Kidney (tissue), 14 donors: ENCODE results near the gene SRRM4. TPM values are rescaled to one million over a fixed set of nuclear protein-coding genes. Genes with fewer than 3 reads are reported as not detected.

ENCODE experiments used
- DNase-seq, 5 donors: peaks; one replicate each; pipeline ENCODE4 v3.0.0-alpha.2; 2013 to 2020
- FAIRE-seq: peaks from 2 replicates; lab custom pipeline; 2012; peaks lifted over from hg19 to GRCh38; lab: Jason Lieb, UNC
- H3K27ac ChIP-seq, 2 donors: one replicate each; pipeline ENCODE4 v1.7.0; 2013; ENCODE audit warnings: low read depth in 2 of 2, low read length in 2 of 2, inconsistent platforms in 1 of 2
- H3K27me3 ChIP-seq: one replicate; pipeline ENCODE4 v1.7.1; 2013; ENCODE audit warnings: low read length, inconsistent platforms; ENCODE audit not compliant: control insufficient read depth, insufficient read depth
- H3K36me3 ChIP-seq, 3 donors: one replicate each; pipeline versions ENCODE4 v1.7.0 to v1.7.1; 2013; ENCODE audit warnings: low read length in 3 of 3, control low read depth in 1 of 3, inconsistent platforms in 1 of 3; ENCODE audit not compliant: insufficient read depth in 3 of 3, control insufficient read depth in 2 of 3
- H3K4me1 ChIP-seq, 3 donors: one replicate each; pipeline versions ENCODE4 v1.7.0 to v1.7.1; 2013; ENCODE audit warnings: low read length in 3 of 3, inconsistent platforms in 1 of 3, low read depth in 1 of 3; ENCODE audit not compliant: control insufficient read depth in 2 of 3, insufficient read depth in 2 of 3
- H3K4me3 ChIP-seq, 3 donors: one replicate each; pipeline versions ENCODE4 v1.7.0 to v1.8.1; 2013; ENCODE audit warnings: low read length in 3 of 3, control low read depth in 1 of 3, inconsistent platforms in 1 of 3
- H3K9ac ChIP-seq, 3 donors: one replicate each; pipeline versions ENCODE4 v1.7.0 to v1.7.1; 2013; ENCODE audit warnings: low read length in 3 of 3, control low read depth in 1 of 3, inconsistent platforms in 1 of 3
- H3K9me3 ChIP-seq, 3 donors: one replicate each; pipeline versions ENCODE4 v1.7.0 to v1.7.1; 2013; ENCODE audit warnings: low read length in 3 of 3, control low read depth in 1 of 3, inconsistent platforms in 1 of 3; ENCODE audit not compliant: control insufficient read depth in 2 of 3, insufficient read depth in 1 of 3
- CTCF ChIP-seq: IDR thresholded peaks from 3 replicates; pipeline ENCODE4 v1.5.1; 2012; ENCODE audit warnings: mild to moderate bottlenecking, moderate library complexity, borderline replicate concordance; ENCODE audit not compliant: insufficient read depth; ENCODE audit errors: extremely low read depth
- intact Hi-C: fragments of 100-400 bp; cut with DNase I; formaldehyde crosslinking; loops from one replicate; pipeline ENCODE4 v1.11.1; 2022
- polyA plus RNA-seq: library from polyadenylated mRNA; stranded (reverse); fragments of 350-450 nt; fragmentation: Illumina TruSeq; extraction: RNeasy Lipid Tissue Mini Kit (QIAGEN cat#74804); gene quantifications from one replicate; pipeline ENCODE4 v1.2.3, GENCODE V29; 2014; ENCODE audit warnings: low read depth, low replicate concordance; ENCODE audit not compliant: insufficient read depth
- total RNA-seq: library from RNA; stranded (reverse); fragmentation: NEBNext Ultra II Directional; extraction: Animal tissue kit (Norgen Biotek cat#: 25700); gene quantifications from one replicate; pipeline ENCODE4 v1.2.1, GENCODE V29; 2021
- donor health status: control.
- donor health status: control.
- donor health status: control.
- donor health status: control.
- donor health status: control.
- donor health status: DM: yes; HTN: yes; CAD: no.
- donor health status: Normal renal cell carcinoma (clear cell type).

SRRM4 gene
- total and polyA plus RNA-seq, 2 donors from 2014 or later, result 0.06 to 0.17 TPM

DNA sequence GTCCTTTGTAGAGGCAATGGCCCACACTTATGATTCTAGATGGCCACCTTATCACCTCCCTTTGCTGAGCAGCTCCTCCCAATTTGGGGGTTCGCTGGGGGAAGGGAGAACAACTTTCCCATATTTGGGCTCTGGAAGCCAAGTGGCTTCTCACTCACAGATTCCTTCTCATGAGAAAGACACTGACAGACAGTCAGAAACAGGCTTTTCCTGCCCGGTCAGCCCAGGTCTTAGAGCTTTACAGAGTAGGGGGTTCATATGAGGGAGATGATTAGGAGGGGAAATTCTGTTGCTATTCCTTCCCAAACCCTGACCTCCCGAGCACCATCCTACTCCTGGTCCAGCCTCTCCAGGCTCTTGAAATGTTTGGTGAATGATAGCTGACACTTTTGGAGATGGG lies 137.3 kb downstream of the SRRM4 start:
- Histone ChIP-seq H3K36me3 (no peaks in the 10 kb centered on the region), H3K9ac (no peak overlapping the region), H3K4me1 (no peaks in the 10 kb centered on the region), H3K9me3 (no peaks in the 10 kb centered on the region), H3K27me3 (no peaks in the 10 kb centered on the region), H3K4me3 (no peak overlapping the region), H3K27ac (no peak overlapping the region)
- DNase-seq (no peak), FAIRE-seq (no peak)
- TF ChIP-seq CTCF, result no peak
- intact Hi-C loops, result loop anchor here (5.0 to 10.0 kb wide), 2 partner anchors 299 to 426 kb away; no protein-coding TSS in a partner anchor

DNA sequence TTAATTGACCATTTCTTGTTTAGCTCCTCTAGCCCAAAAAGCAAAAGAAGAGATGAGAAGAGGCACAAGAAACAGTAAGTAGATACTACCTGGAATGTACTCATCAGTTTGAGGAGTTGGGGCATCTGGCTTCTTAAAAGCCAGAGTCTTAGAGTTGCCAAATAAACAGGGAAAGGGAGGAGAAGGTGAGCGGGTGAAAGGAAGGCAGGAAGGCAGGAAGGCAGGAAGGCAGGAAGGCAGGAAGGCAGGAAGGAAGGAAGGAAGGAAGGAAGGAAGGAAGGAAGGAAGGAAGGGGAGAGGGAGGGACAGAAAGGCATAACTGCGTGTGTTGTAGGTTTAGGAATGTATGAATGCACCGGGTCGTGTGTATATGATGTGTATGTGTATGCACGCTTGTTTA lies 140.7 kb downstream of the SRRM4 start:
- TF ChIP-seq CTCF, result no peak
- intact Hi-C loops, result no loop called here
- Histone ChIP-seq H3K4me1 (no peaks in the 10 kb centered on the region), H3K4me3 (no peak overlapping the region), H3K9ac (no peak overlapping the region), H3K27ac (no peak overlapping the region), H3K27me3 (no peaks in the 10 kb centered on the region), H3K9me3 (no peaks in the 10 kb centered on the region), H3K36me3 (no peaks in the 10 kb centered on the region)
- no peak for FAIRE-seq
- DNase-seq, result no peak

DNA sequence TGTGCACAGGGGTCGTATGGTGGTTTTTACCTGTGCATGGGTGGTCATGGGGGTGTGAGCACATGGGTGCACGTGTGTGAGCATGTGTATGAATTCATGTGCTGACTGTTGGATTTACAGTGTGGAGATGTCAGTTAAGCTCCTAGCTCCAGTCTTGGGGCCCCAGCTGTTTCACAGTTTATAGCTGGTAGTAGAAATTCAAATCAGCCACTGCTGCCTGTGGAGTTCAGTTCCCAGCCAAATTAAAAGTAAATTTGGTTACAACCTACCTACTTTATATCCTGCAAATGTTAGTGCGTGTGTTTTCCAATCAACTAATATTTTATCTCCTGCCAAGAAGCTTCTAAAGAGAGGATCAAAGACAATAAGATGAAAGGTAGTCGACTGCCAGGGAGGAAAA lies 141.4 kb downstream of the SRRM4 start:
- DNase-seq (no peak), FAIRE-seq (no peak)
- Histone ChIP-seq H3K4me1 (no peaks in the 10 kb centered on the region), H3K9me3 (no peaks in the 10 kb centered on the region), H3K9ac (no peak overlapping the region), H3K4me3 (no peak overlapping the region), H3K27me3 (no peaks in the 10 kb centered on the region), H3K36me3 (no peaks in the 10 kb centered on the region), H3K27ac (no peak overlapping the region)
- no peak for TF ChIP-seq CTCF
- intact Hi-C loops, result no loop called here

DNA sequence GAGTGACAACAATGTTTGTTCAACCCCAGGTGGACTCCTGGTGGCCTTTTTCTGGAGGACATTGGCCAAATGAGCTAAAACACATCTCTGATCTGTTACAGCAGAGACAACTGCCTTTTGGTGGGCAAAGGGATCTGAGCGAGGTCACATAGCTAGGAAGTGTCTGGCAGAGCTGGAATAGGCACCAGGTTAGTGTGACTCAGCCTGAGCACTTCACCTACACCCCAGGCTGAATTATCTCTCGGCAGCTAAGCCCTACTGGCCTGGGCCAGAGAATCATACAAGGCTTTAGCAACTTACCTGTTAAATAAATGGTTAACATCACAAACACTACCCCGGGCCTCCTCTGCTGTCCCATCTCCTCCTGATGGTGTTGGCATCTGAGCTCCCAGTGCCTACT lies 147.2 kb downstream of the SRRM4 start:
- Histone ChIP-seq H3K9me3 (peaks cover 0 to 10% (median 0%) of the 10 kb centered on the region in 3 donors), H3K4me3 (no peak overlapping the region), H3K9ac (no peak overlapping the region), H3K4me1 (no peaks in the 10 kb centered on the region), H3K36me3 (no peaks in the 10 kb centered on the region), H3K27me3 (no peaks in the 10 kb centered on the region), H3K27ac (no peak overlapping the region)
- TF ChIP-seq CTCF, result no peak
- DNase-seq (no peak), FAIRE-seq (no peak)
- intact Hi-C loops, result no loop called here
